Muscle of arm (tissue), 12 donors: ENCODE measurements around the gene IQGAP3. TPM values are rescaled to one million over a fixed set of nuclear protein-coding genes. Genes with fewer than 3 reads are reported as not detected.

Source experiments
- DNase-seq: peaks from one replicate; pipeline ENCODE4 v3.0.0-alpha.2; 2013
- polyA plus RNA-seq, 12 donors: library from polyadenylated mRNA; unstranded; fragments of 120-200 nt; gene quantifications; one replicate each; pipeline ENCODE4 v1.2.1, GENCODE V29; 2013; ENCODE audit not compliant: insufficient read length in 12 of 12

Gene IQGAP3
- polyA plus RNA-seq, 12 donors = 4.6 to 15.7 (median 7.9) TPM; not detected in 1

DNA sequence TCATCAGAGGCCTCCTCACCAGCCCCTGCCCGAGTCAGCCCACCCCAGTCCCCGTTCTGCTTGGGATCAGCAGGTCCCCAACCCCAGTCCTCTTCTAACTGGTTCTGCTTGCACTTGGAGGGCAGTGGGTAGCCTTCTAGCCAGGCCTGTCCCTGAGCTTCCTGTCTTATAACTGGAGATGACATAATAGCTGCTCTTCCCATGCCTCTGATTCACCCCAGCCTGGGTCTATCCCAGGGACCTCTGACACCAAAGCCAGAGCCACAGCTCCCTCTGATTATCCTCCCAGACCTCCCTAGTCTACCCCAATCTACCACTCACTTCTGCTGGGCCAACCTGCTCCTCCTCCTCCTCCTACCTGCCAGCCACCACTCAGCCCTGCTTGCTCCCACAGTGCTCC, 31.4 kb downstream of the IQGAP3 start:
- no peak for DNase-seq

DNA sequence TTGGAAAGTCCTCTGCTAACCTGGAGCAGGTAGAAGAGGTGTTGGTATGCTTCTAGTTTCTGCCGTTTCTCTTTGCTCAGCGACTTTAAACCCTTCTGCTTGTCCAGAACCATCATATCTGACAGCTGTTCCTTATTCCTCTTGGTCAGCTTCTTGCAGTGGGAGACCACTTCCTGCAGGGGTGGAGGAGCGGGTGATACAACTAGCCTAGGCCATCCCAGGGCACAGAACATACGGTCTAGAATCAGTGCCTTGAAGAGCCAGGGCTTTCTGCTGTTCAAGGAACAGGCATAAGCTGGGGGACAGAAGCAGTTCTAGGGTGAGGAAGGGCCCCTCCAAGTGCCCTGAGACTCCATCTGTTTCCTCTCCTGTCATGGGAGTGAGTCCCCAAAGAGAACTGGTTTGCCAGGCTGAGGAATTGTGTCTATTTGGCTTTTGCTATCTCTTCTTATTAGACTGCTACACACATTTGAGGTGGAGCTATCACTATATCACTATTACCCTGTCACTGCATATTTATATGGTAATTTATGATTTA, 32.5 kb downstream of the IQGAP3 start:
- DNase-seq = no peak

DNA sequence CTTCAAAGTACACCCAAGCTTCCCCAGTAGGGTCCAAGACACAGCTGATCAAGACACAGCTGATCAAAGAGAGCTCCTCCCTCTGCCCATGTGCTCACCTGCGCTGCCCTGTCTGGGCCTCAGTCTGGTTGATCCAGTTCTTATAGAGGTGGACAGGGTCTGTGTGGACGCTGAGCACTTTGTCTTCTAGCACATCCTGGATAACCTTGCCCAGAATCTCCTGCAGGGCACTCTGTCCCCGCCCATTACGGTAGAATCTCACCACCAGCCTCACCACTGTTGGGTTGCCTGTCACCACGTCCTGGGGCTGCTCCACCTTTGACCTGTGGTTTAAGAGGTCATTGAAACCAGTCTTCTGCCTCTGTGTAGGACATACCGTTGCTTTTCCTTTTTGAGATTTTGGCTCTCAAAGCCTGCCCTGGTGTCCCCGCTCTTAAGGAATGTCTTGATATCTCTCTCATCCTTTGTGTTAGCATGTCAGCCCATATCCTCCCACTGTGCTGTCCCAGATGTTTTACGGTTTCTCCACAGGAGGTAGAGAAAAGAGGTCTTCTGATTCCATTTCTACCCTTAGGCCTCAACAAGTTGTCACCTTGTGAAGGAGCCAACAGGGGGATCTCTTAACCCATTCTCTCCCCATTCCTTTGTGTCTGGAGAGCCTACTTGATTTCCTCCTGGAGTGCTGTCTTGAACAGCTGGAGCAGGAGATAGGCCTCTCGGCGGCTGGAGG, 33.5 kb downstream of the IQGAP3 start:
- DNase-seq = no peak

DNA sequence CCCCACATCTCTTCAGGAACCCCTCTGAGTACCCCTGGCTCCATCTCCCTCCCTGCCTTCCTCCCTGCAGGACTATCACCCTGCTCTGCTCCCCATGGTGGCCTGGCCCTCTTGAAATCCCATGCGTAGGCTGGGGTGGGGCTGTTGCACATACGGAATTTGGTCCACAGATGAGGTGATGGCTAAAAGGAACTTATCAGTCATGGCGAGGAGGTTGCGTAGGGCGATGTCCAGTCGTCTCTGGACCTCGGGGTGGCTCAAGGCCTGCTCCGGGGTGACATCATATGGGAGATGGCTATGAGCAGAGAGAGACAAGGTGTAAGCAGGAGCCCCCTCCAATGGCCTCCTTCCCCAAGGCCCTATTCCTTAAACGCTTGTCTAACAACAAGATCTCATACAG, 35.3 kb downstream of the IQGAP3 start:
- no peak for DNase-seq

DNA sequence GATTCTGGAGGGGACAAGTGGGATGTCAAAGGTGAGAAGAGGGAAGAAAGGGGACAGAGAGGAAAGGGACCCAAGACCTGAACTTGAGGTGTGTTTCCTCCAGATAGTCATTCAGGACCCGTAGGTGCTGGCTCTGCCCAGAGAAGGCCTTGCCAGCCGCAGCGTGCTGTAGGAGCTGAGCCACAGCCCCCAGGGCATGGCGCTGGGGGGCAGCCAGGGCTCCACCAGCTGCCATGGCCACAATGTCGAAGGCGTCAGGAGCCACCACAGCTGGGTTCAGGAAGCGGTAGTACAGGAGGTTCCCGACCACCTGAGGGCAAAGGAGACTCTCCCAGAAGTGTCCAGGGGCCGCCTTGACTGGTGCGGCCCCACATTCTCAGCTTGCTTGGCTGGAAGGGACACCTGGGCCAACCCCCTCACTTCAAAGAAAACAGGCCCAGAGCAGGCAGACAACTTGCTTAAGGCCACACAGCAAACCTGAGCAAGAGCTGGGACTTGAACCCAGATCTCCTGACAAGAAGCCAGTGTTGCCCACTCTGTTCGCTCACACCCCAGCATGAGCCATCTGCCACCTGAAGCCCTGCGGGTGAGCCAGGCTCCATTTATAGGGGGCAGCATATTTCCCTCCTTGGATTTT, 37.8 kb downstream of the IQGAP3 start:
- DNase-seq = no peak

DNA sequence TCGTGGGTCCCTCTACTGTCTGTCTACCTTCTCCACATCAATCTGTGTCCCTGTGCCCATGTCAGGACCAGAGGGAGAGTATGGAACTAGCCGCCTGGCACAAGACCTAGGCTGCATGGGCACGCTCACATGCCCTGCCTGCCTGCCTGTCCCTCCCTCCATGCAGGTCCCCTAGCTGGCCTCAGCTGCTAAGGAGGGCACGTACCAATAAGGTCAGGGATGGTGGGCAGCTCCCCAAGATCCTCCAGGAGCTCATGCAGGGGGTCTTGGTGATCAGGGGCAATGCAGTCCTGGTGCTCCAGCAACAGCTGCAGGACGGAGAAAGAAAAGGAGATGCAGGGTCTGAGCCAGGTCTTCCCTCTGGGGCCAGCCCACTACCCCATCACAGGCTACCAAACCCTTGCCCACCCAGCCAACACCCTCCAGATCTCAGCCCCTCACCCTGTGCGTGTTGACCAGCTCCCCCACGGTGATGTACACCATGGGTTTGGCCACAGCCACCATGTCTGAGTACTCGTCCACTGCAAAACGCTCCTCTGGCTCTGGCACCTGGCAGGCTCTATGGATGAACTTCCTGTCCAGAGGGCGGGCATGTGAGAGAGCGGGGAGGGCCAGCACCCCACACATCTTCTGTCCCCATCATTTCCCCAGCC, 38.7 kb downstream of the IQGAP3 start:
- no peak for DNase-seq

DNA sequence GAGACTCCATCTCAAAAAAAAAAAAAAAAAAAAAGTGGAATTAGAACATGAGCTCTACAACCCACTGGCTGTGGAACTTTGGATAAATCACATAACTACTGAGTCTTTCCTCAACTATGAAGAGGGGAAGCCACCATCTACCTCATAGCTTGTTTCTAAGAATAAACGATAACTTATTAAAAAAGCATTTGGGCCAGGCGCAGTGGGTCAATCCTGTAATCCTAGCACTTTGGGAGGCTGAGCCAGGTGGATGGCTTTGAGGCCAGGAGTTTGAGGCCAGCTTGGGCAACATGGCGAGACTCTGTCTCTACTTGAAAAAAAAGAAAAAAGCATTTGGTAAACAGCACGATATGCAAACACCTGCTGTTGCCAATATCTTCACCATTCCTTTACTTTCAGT, 40.0 kb downstream of the IQGAP3 start:
- no peak for DNase-seq

DNA sequence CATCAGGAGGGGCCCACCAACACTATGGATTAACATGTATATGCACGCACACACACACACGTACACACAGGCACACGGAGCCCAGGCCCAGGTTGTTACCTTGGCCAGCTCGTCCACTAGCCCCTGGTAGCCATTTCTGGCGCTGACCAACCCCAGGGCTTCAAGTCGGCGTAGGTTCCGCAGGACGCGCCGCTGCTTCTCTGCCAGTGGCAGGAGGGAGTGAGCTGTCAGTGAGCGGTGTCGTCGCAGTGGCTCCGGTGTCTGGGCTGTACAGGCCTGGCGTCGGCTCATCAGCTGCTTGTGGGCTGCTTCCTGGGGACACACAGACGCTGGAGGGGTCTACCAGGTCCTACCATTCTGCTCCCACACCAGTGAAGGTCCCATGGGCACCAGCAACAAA, 42.4 kb downstream of the IQGAP3 start:
- DNase-seq = no peak

DNA sequence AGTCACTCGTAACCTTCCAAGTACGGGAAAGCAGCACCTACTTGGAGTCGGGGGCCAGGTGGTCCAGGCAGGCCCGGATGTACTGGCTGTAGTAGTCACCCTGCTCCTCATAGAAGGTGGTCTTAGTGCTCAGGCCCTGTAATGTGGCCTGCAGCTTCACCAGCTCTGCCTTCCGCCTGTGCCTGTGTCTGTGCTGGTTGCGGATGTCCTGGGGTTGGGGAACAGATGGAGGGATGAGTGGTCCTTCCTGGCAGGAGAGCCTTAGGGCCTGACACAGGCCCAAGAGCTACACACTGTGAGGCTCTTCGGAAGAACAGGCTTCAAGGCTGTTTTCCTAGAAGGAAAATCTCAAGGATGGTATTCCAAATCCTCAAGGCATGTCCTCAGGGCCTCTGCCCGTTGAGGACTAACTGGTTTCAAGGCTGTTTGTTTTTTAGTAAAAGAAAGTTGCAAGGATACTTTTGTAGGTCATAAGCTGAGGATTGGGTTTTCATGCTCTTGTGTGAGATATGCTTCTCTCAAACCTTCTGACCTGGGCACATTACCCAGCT, 43.4 kb downstream of the IQGAP3 start:
- no peak for DNase-seq

DNA sequence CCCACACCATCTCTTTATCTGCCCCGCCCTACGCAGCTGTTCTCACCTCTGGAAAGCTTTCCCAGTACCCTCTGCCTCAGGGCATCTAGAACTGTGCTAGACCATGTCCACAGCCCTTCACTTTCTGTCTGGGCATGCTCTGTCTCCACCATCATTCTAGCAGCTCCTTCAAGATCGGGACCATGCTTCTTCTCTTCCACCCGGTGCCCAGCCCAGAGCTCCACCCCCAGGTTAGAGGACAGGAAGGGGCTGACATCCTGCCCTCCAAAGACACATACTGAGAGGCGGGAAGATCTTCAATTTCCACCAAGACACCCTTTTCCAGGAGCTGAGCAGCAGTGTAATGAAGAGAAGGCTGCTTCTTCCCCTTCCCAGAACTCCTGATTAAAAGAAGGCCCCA, 44.1 kb downstream of the IQGAP3 start:
- DNase-seq = no peak

DNA sequence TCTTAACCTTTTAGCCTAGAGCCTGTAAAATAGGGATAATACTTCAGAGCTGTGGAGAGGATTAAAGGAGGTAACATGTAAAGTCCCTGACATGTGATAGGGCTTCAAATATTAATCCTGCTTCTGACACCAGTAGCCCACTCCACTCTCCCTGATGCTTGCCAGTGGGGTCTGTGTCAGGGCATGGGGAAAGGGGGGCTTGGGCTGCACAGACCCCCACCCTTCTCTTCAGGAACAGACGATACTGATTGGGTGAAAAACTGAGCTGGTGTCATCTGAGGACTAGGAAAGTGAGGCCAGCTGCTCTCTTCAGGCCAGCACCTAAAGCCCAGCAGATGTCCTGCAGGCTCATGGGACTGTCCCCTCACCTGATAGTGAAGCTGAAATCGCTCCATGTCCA, 44.8 kb downstream of the IQGAP3 start:
- no peak for DNase-seq

DNA sequence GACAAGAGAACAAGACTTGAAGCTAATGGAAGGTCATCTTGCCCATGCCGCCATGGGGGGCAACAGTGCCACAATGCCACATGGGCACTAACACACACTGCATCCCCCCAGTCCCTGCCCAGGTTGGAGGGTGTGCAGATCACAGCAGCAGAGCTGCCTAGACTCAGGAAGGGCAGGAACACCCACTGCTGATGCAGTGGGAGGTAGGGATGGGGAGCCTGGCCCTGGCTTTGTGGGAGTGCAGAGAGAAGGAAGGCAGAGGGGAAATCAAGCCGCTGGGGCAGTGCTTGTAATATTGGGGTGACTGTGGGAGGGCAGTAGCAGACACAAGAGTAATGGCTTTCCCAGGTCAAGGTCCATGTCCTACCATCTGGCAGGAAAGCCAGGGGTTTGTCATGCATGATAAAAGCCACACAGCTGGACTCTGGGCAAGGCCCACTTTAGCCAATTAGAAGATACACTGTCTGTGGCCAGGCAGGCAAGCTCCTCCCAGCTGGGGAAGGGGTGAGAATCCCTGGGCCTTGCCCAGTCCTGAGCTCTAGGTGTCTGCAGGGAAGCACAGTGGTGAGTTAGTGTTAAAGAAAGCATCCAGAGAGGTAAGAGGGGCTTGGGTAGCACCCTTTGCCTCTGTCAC, 46.4 kb downstream of the IQGAP3 start:
- DNase-seq = no peak

DNA sequence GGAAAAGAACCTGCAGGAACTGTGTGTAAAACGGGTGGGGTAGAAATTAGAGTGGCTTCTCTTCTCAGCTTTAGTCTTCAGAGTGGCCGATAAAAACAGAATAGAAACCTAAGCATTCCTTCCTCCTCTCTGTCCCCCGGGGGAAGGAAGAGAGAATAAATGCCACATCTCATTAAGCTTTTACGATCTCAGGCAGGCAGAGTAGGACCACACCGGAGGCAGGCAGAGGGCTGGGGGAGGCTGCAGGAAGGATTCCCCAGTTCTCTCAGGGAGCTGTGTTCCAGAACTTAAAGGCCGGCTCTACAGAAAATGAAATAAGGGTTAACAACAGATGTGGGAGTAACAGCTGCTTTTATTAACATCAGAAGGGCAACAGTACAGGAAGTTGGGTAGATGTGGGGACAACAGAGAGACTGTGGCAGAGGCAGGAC, 47.3 kb downstream of the IQGAP3 start:
- DNase-seq = no peak

DNA sequence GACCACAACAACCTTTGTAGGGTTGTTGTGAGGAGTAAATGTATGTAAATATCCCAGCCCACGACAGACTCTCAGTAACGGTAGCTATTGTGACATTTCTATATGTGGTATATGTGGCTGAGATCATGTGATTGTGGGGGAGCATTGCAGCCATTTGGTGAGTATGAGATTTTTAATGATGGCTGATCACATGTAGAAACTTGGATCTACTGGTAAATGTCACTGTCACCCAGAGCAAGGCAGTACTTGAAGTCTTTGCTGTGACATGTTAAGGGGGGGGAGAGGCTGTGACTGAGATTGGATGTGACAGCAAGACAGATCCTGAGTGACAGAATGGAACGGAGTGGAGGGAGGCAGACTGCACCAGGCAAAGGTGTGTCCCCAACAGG, 47.9 kb downstream of the IQGAP3 start:
- no peak for DNase-seq

DNA sequence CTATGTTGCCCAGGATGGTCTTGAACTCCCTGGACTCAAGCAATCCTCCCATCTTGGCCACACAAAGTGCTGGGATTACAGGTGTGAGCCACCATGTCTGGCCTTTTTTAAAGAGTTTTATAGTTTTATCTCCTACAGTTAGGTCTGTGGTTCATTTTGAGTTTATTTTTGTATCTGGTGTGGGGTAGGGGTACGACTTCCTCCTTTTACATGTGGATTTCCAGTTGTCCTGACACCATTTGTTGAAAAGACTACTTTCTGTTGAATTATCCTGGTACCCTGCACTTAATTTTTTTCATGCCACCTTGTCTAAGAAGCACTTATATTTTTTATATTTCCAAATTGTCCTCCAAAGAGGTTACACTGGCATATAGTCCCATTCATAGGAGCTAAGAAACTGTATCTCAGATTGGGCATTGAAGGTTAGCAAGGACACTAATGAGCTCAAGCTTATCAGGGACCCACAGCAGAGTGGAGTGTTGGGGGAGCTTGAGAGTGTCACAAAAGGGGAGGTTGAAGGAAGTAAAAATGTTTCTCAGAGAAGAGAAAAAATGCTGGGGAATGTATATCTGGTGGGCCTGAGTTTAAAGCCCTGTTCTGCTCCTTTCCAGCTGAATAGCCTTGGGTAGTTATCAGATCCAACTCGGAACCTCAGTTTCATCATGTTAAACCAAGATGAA, 48.4 kb downstream of the IQGAP3 start:
- DNase-seq = no peak

DNA sequence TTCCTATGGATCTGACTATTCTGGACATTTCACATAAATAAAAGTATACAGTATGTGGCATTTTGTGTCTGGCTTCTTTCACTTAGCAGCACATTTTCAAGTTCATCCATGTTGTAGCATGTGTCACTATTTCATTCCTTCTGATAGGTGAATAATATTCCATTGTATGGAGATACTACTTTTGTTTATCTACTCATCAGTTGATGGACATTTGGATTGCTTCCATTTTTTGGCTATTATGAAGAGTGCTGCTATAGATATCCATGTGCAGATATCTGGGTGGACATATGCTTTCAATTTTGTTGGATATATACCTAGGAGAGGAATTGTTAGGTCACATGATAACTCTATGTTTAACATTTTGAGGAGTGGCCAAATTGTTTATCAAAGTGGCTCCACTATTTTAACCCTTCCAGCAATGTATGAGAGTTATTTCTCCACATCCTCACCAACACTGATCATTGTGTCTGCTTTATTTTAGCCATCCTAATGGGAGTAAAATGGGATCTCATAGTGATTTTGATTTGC, 49.9 kb downstream of the IQGAP3 start:
- no peak for DNase-seq

DNA sequence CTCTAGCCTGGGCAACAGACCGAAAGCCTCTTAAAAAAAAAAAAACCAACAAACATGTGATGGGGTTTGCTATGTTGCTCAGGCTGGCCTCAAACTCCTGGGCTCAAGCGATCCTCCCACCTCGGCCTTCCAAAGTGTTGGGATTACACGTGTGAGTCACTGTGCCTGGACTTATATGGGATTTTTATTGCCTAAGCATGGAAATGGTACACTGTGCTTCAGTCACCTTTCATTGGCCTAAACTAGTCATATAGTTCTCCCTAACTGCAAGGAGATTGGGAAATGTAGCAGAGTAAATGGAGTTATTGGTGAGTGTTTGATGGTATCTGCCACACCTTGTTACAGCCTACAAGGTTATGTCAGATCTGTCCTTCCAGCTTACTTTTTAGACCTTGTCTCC, 54.6 kb downstream of the IQGAP3 start:
- no peak for DNase-seq

DNA sequence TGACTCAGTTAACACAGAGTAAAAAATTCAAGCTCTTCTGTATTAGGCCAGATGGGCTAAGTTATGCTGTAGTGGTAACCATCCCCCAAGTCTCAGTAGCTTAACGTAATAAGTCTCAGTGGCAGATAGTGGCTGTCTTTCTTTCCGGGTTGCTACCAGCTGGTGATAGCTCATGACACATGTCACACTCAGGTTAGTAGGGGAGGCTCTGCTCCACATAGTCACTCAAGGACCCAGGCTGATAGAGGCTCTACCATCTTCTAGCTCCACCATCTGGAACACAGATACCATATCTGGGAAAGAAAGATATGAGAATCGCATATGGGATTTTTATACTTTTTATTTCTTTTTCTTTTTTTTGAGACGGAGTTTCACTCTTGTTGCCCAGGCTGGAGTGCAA, 55.5 kb downstream of the IQGAP3 start:
- no peak for DNase-seq

DNA sequence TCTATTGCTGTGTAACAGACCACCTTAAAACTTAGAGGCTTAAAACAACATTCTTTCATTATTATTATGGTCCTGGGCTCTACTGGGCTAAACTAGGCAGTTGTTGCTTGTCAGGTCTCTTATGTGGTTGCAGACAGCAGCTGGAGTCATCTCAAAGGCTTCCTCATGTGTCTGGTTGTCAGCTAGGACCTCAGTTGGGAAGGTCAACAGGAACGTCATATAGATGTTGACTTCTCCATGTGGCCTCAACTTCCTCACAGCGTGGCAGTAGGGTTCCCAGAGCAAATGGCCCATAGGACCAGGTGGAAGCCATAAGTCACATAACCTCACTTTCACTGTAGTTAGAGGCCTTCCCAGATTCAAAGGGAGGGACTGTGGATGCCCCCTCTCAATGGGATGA, 56.4 kb downstream of the IQGAP3 start:
- no peak for DNase-seq

DNA sequence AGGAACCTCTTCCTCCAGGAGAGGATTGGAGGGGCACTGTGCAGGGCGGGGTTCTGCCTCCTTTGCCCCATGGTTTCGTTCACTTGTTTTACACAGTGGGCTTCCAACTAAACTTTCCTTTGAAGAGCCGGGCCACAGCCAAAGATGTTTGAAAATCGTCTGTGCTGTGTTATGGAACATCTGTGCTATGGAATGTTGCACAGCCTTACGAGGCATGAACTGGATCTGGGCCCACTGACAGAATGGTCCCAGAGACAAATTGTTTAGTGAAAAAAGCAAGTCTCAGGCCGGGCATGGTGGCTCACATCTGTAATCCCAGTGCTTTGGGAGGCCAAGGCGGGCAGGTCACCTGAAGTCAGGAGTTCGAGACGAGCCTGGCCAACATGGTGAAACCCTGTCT, 59.2 kb downstream of the IQGAP3 start:
- DNase-seq = no peak

DNA sequence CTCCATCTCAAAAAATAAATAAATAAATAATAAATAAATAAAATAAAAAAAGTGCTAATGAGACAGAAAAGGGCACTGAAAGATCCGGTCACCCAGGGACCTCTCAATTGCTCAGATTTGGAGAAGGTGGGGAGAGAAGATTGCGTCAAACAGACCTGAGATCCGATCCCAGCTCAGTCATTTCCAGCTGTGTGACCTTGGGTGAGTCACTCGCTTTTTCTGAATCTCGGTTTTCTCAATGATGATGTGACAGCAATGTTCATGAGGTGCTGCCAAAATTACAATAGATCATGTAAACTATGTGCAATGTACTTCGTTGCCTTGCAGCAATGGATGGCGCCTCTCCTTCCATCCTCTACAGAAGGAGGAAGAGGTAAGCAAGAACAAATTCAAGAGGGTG, 60.7 kb downstream of the IQGAP3 start:
- no peak for DNase-seq
